B cell (primary cell): Measurements from ENCODE around the gene PVALEF. TPM values are rescaled to one million over a fixed set of nuclear protein-coding genes. Genes with fewer than 3 reads are reported as not detected.

Experiments
- ATAC-seq: fragments of 200-7000 bp; cut with Tn5 transposase; one replicate; pipeline ENCODE4 v1.10.0; 2021; ENCODE audit warnings: low read depth, mild to moderate bottlenecking, moderate number of reproducible peaks, moderate library complexity
- CTCF ChIA-PET: fragments of 350-600 bp; sonication (Branson Sonifier 250); formaldehyde crosslinking; loops from one replicate; lab custom pipeline; 2021; ENCODE audit warnings: antibody characterized with exemption, inconsistent platforms; lab: Charles Lee
- POLR2A ChIA-PET: fragments of 350-600 bp; sonication (Branson Sonifier 250); formaldehyde crosslinking; loops from one replicate; lab custom pipeline; 2021; ENCODE audit warnings: antibody characterized with exemption; lab: Charles Lee
- DNase-seq: peaks from one replicate; pipeline ENCODE4 v3.0.0; 2013
- H2AFZ ChIP-seq: 2 replicates; pipeline ENCODE4 v1.6.1; 2012; ENCODE audit warnings: mild to moderate bottlenecking, low read depth, low read length; ENCODE audit not compliant: insufficient read depth, poor library complexity, severe bottlenecking
- H3K27ac ChIP-seq, 2 donors: 1 replicate in 1 of 2; 2 replicates in 1 of 2; pipeline ENCODE4 v1.5.1; 2012 to 2013; ENCODE audit warnings: low read length in 2 of 2, mild to moderate bottlenecking in 2 of 2, moderate library complexity in 1 of 2
- H3K27me3 ChIP-seq, 4 experiments: fragments of 200-600 bp in 1 of 4; sonication (generic) in 1 of 4; replicated peaks in 1 of 4; 1 replicate in 2 of 4; 2 replicates in 2 of 4; pipeline versions ENCODE4 v1.6.1 to v1.7.0; 2013 to 2016; ENCODE audit warnings: low read length in 3 of 4, mild to moderate bottlenecking in 2 of 4, mixed read lengths in 1 of 4, moderate library complexity in 1 of 4; ENCODE audit not compliant: insufficient read depth in 4 of 4, control insufficient read depth in 3 of 4; ENCODE audit errors: control extremely low read depth in 1 of 4
- H3K36me3 ChIP-seq, 2 experiments: replicated peaks in 1 of 2; 1 replicate in 1 of 2; 2 replicates in 1 of 2; pipeline versions ENCODE4 v1.6.1 to v1.7.1; 2013; ENCODE audit warnings: low read length in 1 of 2; ENCODE audit not compliant: insufficient read depth in 2 of 2, control insufficient read depth in 1 of 2; ENCODE audit errors: control extremely low read depth in 1 of 2, extremely low read depth in 1 of 2
- H3K4me1 ChIP-seq, 2 donors: fragments of 200-600 bp in 1 of 2; sonication (generic) in 1 of 2; 1 replicate in 1 of 2; 2 replicates in 1 of 2; pipeline versions ENCODE4 v1.5.1 to v1.6.1; 2013 to 2017; ENCODE audit warnings: low read length in 2 of 2; ENCODE audit not compliant: control insufficient read depth in 2 of 2, insufficient read depth in 2 of 2
- H3K4me2 ChIP-seq: replicated peaks from 2 replicates; pipeline ENCODE3; 2012; ENCODE audit warnings: mild to moderate bottlenecking, low read depth, low read length; ENCODE audit not compliant: poor library complexity, severe bottlenecking
- H3K4me3 ChIP-seq, 5 experiments: fragments of 200-600 bp in 1 of 5; sonication (generic) in 1 of 5; 1 replicate in 3 of 5; 2 replicates in 2 of 5; pipeline versions ENCODE4 v1.5.1 to v1.7.0; 2011 to 2016; ENCODE audit warnings: low read length in 4 of 5, mild to moderate bottlenecking in 4 of 5, low read depth in 2 of 5, control low read depth in 1 of 5, moderate library complexity in 1 of 5; ENCODE audit not compliant: insufficient read depth in 1 of 5; ENCODE audit errors: control extremely low read depth in 1 of 5, extremely low read depth in 1 of 5
- H3K79me2 ChIP-seq: fragments of 200-600 bp; sonication (generic); one replicate; pipeline ENCODE4 v1.6.0; 2016; ENCODE audit warnings: low read length; ENCODE audit not compliant: control insufficient read depth, insufficient read depth
- H3K9ac ChIP-seq: fragments of 200-600 bp; sonication (generic); 2 replicates; pipeline ENCODE4 v1.6.1; 2017; ENCODE audit warnings: mild to moderate bottlenecking, low read length, moderate library complexity
- H3K9me3 ChIP-seq, 3 donors: one replicate each; pipeline versions ENCODE4 v1.6.1 to v1.7.1; 2013; ENCODE audit warnings: low read length in 2 of 3; ENCODE audit not compliant: control insufficient read depth in 2 of 3, insufficient read depth in 1 of 3; ENCODE audit errors: control extremely low read depth in 1 of 3
- H4K20me1 ChIP-seq: 2 replicates; pipeline ENCODE4 v1.6.0; 2012; ENCODE audit warnings: mild to moderate bottlenecking, low read length; ENCODE audit not compliant: insufficient read depth, control insufficient read depth, poor library complexity, severe bottlenecking
- H3K27ac Mint-ChIP-seq: one replicate; pipeline ENCODE4 v1.8.0; 2021; ENCODE audit warnings: mixed read lengths
- H3K27me3 Mint-ChIP-seq: one replicate; pipeline ENCODE4 v1.8.0; 2021; ENCODE audit warnings: mixed read lengths
- H3K4me1 Mint-ChIP-seq: one replicate; pipeline ENCODE4 v1.8.0; 2021; ENCODE audit warnings: mixed read lengths
- H3K4me3 Mint-ChIP-seq: one replicate; pipeline ENCODE4 v1.8.0; 2021; ENCODE audit warnings: mixed read lengths
- H3K9me3 Mint-ChIP-seq: one replicate; pipeline ENCODE4 v1.8.0; 2022; ENCODE audit warnings: mixed read lengths; ENCODE audit not compliant: insufficient read depth
- CTCF ChIP-seq: fragments of 200-600 bp; IDR thresholded peaks from one replicate; pipeline ENCODE4 v1.8.0; 2022; ENCODE audit warnings: antibody characterized with exemption, mild to moderate bottlenecking
- EZH2 ChIP-seq: IDR thresholded peaks from 2 replicates; pipeline ENCODE4 v1.6.1; 2012; ENCODE audit warnings: borderline replicate concordance, low read depth, mild to moderate bottlenecking, moderate library complexity, low read length; ENCODE audit not compliant: insufficient read depth, poor library complexity, severe bottlenecking
- WGBS: methylation state at CpG from one replicate; pipeline ENCODE4 v1.1.5; 2013; ENCODE audit warnings: missing lambda C conversion rate; ENCODE audit not compliant: insufficient coverage; 5-methylcytosine and 5-hydroxymethylcytosine counted together
- intact Hi-C: fragments of 100-400 bp; cut with micrococcal nuclease; formaldehyde crosslinking; loops from one replicate; pipeline ENCODE4 v1.10.0; 2022
- polyA plus RNA-seq: library from polyadenylated mRNA; depleted of rRNA; stranded (reverse); fragments of >200 nt; gene quantifications from 2 replicates; pipeline ENCODE4 v1.2.3, GENCODE V29; 2012
- total RNA-seq, 2 donors: library from RNA; stranded (reverse); fragments of 120-200 nt in 1 of 2; gene quantifications; 1 replicate in 1 of 2; 2 replicates in 1 of 2; pipeline versions ENCODE4 v1.2.3 to v1.2.4, GENCODE V29; 2013 to 2022

Gene PVALEF
- total and polyA plus RNA-seq, 2 donors (not counting 1 experiment from before 2014, with no cell fraction given), result not detected

- ChIA-PET CTCF (no interaction called here), POLR2A (no interaction called here)
- H3K4me1 ChIP-seq, result peaks cover 8 to 17% of the 10 kb centered on the region in 2 donors
- 91% methylated on average over 15 of the region's 15 CpGs for WGBS
- no peaks in the 10 kb centered on the region for H4K20me1 ChIP-seq
- peaks cover 2% of the 10 kb centered on the region for H3K4me1 Mint-ChIP-seq
- no peak overlapping the region for H3K4me3 ChIP-seq
- no peak overlapping the region for H3K27ac ChIP-seq
- H3K27me3 ChIP-seq, result peaks cover 0 to 41% (median 12%) of the 10 kb centered on the region in 4 experiments
- H3K9me3 Mint-ChIP-seq, result no peaks in the 10 kb centered on the region
- H3K27me3 Mint-ChIP-seq, result peaks cover 25% of the 10 kb centered on the region
- peaks cover 0 to 1% (median 0%) of the 10 kb centered on the region in 3 donors for H3K9me3 ChIP-seq
- intact Hi-C loops, result no loop called here
- no peak overlapping the region for H3K27ac Mint-ChIP-seq
- no peak overlapping the region for H3K4me3 Mint-ChIP-seq
- no peak for TF ChIP-seq EZH2
- no peak for TF ChIP-seq CTCF
- H2AFZ ChIP-seq, result no peak overlapping the region
- no peaks in the 10 kb centered on the region for H3K79me2 ChIP-seq
- no peak overlapping the region for H3K4me2 ChIP-seq
- H3K9ac ChIP-seq, result no peak overlapping the region
- ATAC-seq (no peak), DNase-seq (no peak)
- no peaks in the 10 kb centered on the region for H3K36me3 ChIP-seq
Measured at GRCh38 chr17:81161536-81161935, 3.8 kb upstream of the PVALEF start.

- H3K27ac ChIP-seq, result no peak overlapping the region
- WGBS, result 76% methylated on average over 13 of the region's 16 CpGs
- no peaks in the 10 kb centered on the region for H3K36me3 ChIP-seq
- no peaks in the 10 kb centered on the region for H3K79me2 ChIP-seq
- no peak overlapping the region for H2AFZ ChIP-seq
- Mint-ChIP-seq H3K27me3 (peaks cover 25% of the 10 kb centered on the region), H3K9me3 (no peaks in the 10 kb centered on the region), H3K27ac (no peak overlapping the region), H3K4me1 (peaks cover 2% of the 10 kb centered on the region), H3K4me3 (no peak overlapping the region)
- H3K4me3 ChIP-seq, result no peak overlapping the region
- ATAC-seq (no peak), DNase-seq (no peak)
- intact Hi-C loops, result no loop called here
- peaks cover 0 to 45% (median 14%) of the 10 kb centered on the region in 4 experiments for H3K27me3 ChIP-seq
- H3K9ac ChIP-seq, result no peak overlapping the region
- H3K9me3 ChIP-seq, result peaks cover 0 to 6% (median 0%) of the 10 kb centered on the region in 3 donors
- H3K4me2 ChIP-seq, result no peak overlapping the region
- ChIA-PET POLR2A (no interaction called here), CTCF (no interaction called here)
- no peaks in the 10 kb centered on the region for H4K20me1 ChIP-seq
- H3K4me1 ChIP-seq, result peaks cover 10 to 17% of the 10 kb centered on the region in 2 donors
- TF ChIP-seq CTCF (no peak), EZH2 (no peak)
Measured at GRCh38 chr17:81161972-81162371, 3.3 kb upstream of the PVALEF start.
